Kidney (tissue), 14 donors: ENCODE results near the gene MAML3. TPM values are rescaled to one million over a fixed set of nuclear protein-coding genes. Genes with fewer than 3 reads are reported as not detected.

Source experiments
- DNase-seq, 5 donors: peaks; one replicate each; pipeline ENCODE4 v3.0.0-alpha.2; 2013 to 2020
- FAIRE-seq: peaks from 2 replicates; lab custom pipeline; 2012; peaks lifted over from hg19 to GRCh38; lab: Jason Lieb, UNC
- H3K27ac ChIP-seq, 2 donors: one replicate each; pipeline ENCODE4 v1.7.0; 2013; ENCODE audit warnings: low read depth in 2 of 2, low read length in 2 of 2, inconsistent platforms in 1 of 2
- H3K27me3 ChIP-seq: one replicate; pipeline ENCODE4 v1.7.1; 2013; ENCODE audit warnings: low read length, inconsistent platforms; ENCODE audit not compliant: control insufficient read depth, insufficient read depth
- H3K36me3 ChIP-seq, 3 donors: one replicate each; pipeline versions ENCODE4 v1.7.0 to v1.7.1; 2013; ENCODE audit warnings: low read length in 3 of 3, control low read depth in 1 of 3, inconsistent platforms in 1 of 3; ENCODE audit not compliant: insufficient read depth in 3 of 3, control insufficient read depth in 2 of 3
- H3K4me1 ChIP-seq, 3 donors: one replicate each; pipeline versions ENCODE4 v1.7.0 to v1.7.1; 2013; ENCODE audit warnings: low read length in 3 of 3, inconsistent platforms in 1 of 3, low read depth in 1 of 3; ENCODE audit not compliant: control insufficient read depth in 2 of 3, insufficient read depth in 2 of 3
- H3K4me3 ChIP-seq, 3 donors: one replicate each; pipeline versions ENCODE4 v1.7.0 to v1.8.1; 2013; ENCODE audit warnings: low read length in 3 of 3, control low read depth in 1 of 3, inconsistent platforms in 1 of 3
- H3K9ac ChIP-seq, 3 donors: one replicate each; pipeline versions ENCODE4 v1.7.0 to v1.7.1; 2013; ENCODE audit warnings: low read length in 3 of 3, control low read depth in 1 of 3, inconsistent platforms in 1 of 3
- H3K9me3 ChIP-seq, 3 donors: one replicate each; pipeline versions ENCODE4 v1.7.0 to v1.7.1; 2013; ENCODE audit warnings: low read length in 3 of 3, control low read depth in 1 of 3, inconsistent platforms in 1 of 3; ENCODE audit not compliant: control insufficient read depth in 2 of 3, insufficient read depth in 1 of 3
- intact Hi-C: fragments of 100-400 bp; cut with DNase I; formaldehyde crosslinking; loops from one replicate; pipeline ENCODE4 v1.11.1; 2022
- polyA plus RNA-seq: library from polyadenylated mRNA; stranded (reverse); fragments of 350-450 nt; fragmentation: Illumina TruSeq; extraction: RNeasy Lipid Tissue Mini Kit (QIAGEN cat#74804); gene quantifications from one replicate; pipeline ENCODE4 v1.2.3, GENCODE V29; 2014; ENCODE audit warnings: low read depth, low replicate concordance; ENCODE audit not compliant: insufficient read depth
- total RNA-seq: library from RNA; stranded (reverse); fragmentation: NEBNext Ultra II Directional; extraction: Animal tissue kit (Norgen Biotek cat#: 25700); gene quantifications from one replicate; pipeline ENCODE4 v1.2.1, GENCODE V29; 2021
- TF ChIP-seq, protein P1 (sequence below): IDR thresholded peaks from 3 replicates; pipeline ENCODE4 v1.5.1; 2012; ENCODE audit warnings: mild to moderate bottlenecking, moderate library complexity, borderline replicate concordance; ENCODE audit not compliant: insufficient read depth; ENCODE audit errors: extremely low read depth
- donor health status: control.
- donor health status: control.
- donor health status: control.
- donor health status: control.
- donor health status: control.
- donor health status: DM: yes; HTN: yes; CAD: no.
- donor health status: Normal renal cell carcinoma (clear cell type).

The MAML3 gene
- total and polyA plus RNA-seq, 2 donors from 2014 or later = 1.4 to 10.4 TPM

DNA sequence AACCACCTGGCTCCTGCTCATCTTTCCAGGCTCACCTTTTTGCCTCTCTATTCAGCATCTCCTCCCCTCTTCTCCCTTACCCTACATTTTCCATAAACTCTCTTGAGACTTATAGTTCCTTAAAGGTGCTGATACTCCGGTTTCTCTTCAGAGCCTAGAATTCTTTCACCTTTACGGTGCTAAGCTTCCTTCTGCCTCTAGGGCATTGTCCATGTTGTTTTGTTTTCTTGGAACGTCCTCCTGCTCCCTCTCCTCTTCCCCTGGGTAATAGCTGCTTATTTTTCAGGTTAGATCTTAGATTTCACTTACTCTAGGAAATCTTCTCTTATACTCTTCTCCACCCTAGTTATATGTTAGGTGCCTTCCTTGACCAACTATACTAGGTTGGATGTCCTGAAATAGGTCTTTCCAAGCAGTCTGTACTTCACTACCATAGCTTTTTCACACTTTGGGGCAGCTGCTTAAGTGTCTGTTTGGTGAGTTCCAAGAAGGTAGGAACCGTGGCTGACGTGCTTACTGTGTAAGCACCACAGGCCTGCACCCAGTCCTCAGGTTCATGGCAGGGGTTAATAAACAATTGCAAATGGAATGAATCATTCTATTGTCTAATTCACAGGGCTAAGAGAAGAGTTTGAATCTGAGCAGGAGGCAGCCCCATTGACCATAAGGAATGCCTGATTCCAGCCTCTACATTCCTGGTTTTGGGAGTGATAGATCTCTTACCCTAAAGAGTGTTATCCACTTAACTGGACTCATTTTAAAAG, 260.8 kb downstream of the MAML3 start:
- no peak for FAIRE-seq

DNA sequence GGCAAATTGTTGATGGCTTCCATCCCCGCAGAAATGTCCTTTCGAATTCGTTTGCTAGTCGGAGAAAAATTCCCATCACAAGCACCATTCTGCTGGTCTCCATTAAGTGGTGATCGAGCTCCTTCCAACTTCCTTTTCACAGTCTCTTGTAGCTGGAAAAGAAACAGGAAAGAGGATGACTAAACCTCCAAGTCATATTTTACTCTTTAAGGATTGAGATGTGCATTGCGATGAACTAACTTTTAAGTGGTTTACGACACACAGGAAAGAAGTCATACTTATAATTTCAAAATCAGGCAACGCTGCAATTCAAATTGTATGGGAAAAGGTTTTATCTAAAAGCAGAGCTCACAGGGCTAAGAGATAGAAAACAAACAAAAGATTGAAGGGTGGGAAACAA, 263.2 kb downstream of the MAML3 start:
- no peak for DNase-seq
- peaks cover 0 to 9% (median 6%) of the 10 kb centered on the region in 3 donors for H3K4me1 ChIP-seq
- H3K27ac ChIP-seq = no peak overlapping the region
- no peak for FAIRE-seq
- H3K36me3 ChIP-seq = no peaks in the 10 kb centered on the region
- intact Hi-C loops = no loop called here
- TF ChIP-seq, protein P1, sequence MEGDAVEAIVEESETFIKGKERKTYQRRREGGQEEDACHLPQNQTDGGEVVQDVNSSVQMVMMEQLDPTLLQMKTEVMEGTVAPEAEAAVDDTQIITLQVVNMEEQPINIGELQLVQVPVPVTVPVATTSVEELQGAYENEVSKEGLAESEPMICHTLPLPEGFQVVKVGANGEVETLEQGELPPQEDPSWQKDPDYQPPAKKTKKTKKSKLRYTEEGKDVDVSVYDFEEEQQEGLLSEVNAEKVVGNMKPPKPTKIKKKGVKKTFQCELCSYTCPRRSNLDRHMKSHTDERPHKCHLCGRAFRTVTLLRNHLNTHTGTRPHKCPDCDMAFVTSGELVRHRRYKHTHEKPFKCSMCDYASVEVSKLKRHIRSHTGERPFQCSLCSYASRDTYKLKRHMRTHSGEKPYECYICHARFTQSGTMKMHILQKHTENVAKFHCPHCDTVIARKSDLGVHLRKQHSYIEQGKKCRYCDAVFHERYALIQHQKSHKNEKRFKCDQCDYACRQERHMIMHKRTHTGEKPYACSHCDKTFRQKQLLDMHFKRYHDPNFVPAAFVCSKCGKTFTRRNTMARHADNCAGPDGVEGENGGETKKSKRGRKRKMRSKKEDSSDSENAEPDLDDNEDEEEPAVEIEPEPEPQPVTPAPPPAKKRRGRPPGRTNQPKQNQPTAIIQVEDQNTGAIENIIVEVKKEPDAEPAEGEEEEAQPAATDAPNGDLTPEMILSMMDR = no peak
- no peaks in the 10 kb centered on the region for H3K9me3 ChIP-seq
- H3K27me3 ChIP-seq = no peaks in the 10 kb centered on the region
- H3K4me3 ChIP-seq = no peak overlapping the region
- H3K9ac ChIP-seq = no peak overlapping the region

More for the DNA sequence above, 260.8 kb downstream of the MAML3 start:
- no peak overlapping the region for H3K27ac ChIP-seq
- no peaks in the 10 kb centered on the region for H3K27me3 ChIP-seq
- intact Hi-C loops = no loop called here
- H3K4me1 ChIP-seq = peaks cover 0 to 1% (median 0%) of the 10 kb centered on the region in 3 donors
- no peaks in the 10 kb centered on the region for H3K9me3 ChIP-seq
- no peak for DNase-seq
- TF ChIP-seq, protein P1 = no peak
- no peak overlapping the region for H3K4me3 ChIP-seq
- no peak overlapping the region for H3K9ac ChIP-seq
- H3K36me3 ChIP-seq = no peaks in the 10 kb centered on the region

DNA sequence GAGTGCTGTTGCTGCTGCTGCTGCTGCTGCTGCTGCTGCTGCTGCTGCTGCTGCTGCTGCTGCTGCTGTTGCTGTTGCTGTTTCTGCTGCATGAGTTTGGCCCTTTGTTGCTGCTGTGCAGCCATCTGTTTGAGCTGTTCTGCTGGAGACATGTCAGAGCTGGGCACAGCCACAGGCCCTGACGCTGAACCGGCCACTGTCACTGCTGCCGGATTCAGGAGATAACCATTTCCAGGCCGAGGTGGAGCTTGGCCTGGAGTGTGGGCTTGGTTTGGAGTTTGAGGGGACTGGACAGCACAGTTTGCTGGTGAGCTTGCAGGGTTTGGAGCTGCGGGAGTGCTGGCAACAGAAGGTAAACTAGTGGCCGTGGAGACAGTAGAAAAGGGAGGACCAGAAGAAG, 264.1 kb downstream of the MAML3 start:
- Histone ChIP-seq H3K27me3 (no peaks in the 10 kb centered on the region), H3K27ac (no peak overlapping the region), H3K9ac (no peak overlapping the region), H3K4me3 (no peak overlapping the region), H3K9me3 (no peaks in the 10 kb centered on the region), H3K4me1 (peaks cover 0 to 9% (median 6%) of the 10 kb centered on the region in 3 donors), H3K36me3 (no peaks in the 10 kb centered on the region)
- DNase-seq (no peak), FAIRE-seq (no peak)
- TF ChIP-seq, protein P1 = no peak
- intact Hi-C loops = no loop called here
